Muscle layer of duodenum (tissue), 2 donors: ENCODE data around the gene PPFIA4.
A peak's percentile ranks its signal among the peaks of the same experiment; 100 is the strongest.

Source experiments
- H3K27ac ChIP-seq: one replicate; pipeline ENCODE4 v1.7.0; 2013; ENCODE audit warnings: mild to moderate bottlenecking, low read length
- H3K27me3 ChIP-seq: one replicate; pipeline ENCODE4 v1.7.0; 2013; ENCODE audit warnings: low read depth, mild to moderate bottlenecking, control low read depth, low read length
- H3K36me3 ChIP-seq, 2 donors: one replicate each; pipeline ENCODE4 v1.7.0; 2013; ENCODE audit warnings: low read length in 2 of 2, control low read depth in 1 of 2, mild to moderate bottlenecking in 1 of 2; ENCODE audit not compliant: insufficient read depth in 2 of 2, control insufficient read depth in 1 of 2
- H3K4me1 ChIP-seq, 2 donors: one replicate each; pipeline ENCODE4 v1.7.0; 2013; ENCODE audit warnings: low read length in 2 of 2, mild to moderate bottlenecking in 2 of 2, control low read depth in 1 of 2, moderate library complexity in 1 of 2; ENCODE audit not compliant: insufficient read depth in 2 of 2, control insufficient read depth in 1 of 2
- H3K4me3 ChIP-seq, 2 donors: one replicate each; pipeline ENCODE4 v1.7.0; 2013; ENCODE audit warnings: low read length in 2 of 2, low read depth in 1 of 2, mild to moderate bottlenecking in 1 of 2
- H3K9me3 ChIP-seq, 2 donors: one replicate each; pipeline ENCODE4 v1.7.0; 2013; ENCODE audit warnings: low read length in 2 of 2, control low read depth in 1 of 2, mild to moderate bottlenecking in 1 of 2; ENCODE audit not compliant: control insufficient read depth in 1 of 2
- donor health status: healthy.

PPFIA4 gene

GRCh38 chr1:203128431-203128715, 102.1 kb downstream of the PPFIA4 start:
- Histone ChIP-seq H3K4me1 (peaks cover 4 to 39% of the 10 kb centered on the region in 2 donors), H3K27ac (no peak overlapping the region), H3K36me3 (no peaks in the 10 kb centered on the region), H3K9me3 (no peaks in the 10 kb centered on the region), H3K27me3 (no peaks in the 10 kb centered on the region), H3K4me3 (peak overlapping the region; percentile 16 to 59)
